ENCODE measurements around the gene ADCY5.

- TF ChIP-seq CTCF (conservative IDR thresholded peaks at IDR 0.05) (no peak), EZH2 (IDR thresholded peaks at IDR 0.05; ENCODE audit: low read depth) (no peak)
Measured at GRCh38 chr3:123447416-123447748, 1.5 kb downstream of the ADCY5 start.
